SHP77 (cell line): ENCODE data around the gene DLX6.
"Not testable (repeated sequence)": the region's sequence is repeated elsewhere in the genome, so short reads cannot be mapped to it uniquely, and the experiment has no call there.

Experiments used
- DNase-seq, 2 experiments: peaks; one replicate each; lab custom pipeline; 2025; lab: John Stamatoyannopoulos, UW

Gene DLX6

DNA sequence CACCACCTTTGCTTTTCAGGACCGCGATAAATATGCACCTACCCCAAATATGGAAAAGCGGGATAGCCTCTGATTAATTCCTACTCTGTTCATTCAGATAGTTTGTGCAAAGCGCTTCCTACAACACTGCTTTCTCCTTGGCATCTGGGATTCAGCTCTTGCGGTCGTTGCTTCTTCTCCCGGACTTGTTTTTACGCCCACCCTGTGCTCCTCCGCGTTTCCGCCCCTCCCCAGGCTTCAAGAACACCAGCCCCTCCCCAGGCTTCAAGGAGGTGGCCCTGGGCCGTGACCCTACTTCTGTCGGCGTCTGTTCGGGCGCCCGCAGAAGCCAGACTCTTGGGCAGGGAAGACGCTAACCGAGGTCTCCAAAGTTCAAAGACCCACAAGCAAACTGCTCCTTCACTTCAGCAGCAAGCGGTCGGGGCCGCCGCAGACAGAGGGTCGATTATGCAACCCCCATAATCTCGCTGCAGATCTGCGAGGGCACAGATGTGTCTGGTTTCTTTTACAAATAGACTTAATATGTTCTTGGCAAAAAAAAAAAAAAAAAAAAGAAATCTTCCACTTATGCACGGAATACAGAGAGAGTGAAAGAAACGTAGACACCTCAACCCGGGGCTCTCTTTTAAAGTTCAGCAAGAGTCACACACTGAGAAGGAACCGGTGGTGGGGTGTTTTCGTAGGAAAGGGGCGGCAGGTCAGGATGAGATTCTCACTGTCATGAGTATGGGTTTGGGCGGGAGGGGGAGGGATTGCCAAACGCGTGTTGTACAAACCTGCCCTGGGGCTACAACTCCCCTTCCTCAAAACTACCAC is 17.3 kb downstream of the DLX6 start:
- DNase-seq = no peak

DNA sequence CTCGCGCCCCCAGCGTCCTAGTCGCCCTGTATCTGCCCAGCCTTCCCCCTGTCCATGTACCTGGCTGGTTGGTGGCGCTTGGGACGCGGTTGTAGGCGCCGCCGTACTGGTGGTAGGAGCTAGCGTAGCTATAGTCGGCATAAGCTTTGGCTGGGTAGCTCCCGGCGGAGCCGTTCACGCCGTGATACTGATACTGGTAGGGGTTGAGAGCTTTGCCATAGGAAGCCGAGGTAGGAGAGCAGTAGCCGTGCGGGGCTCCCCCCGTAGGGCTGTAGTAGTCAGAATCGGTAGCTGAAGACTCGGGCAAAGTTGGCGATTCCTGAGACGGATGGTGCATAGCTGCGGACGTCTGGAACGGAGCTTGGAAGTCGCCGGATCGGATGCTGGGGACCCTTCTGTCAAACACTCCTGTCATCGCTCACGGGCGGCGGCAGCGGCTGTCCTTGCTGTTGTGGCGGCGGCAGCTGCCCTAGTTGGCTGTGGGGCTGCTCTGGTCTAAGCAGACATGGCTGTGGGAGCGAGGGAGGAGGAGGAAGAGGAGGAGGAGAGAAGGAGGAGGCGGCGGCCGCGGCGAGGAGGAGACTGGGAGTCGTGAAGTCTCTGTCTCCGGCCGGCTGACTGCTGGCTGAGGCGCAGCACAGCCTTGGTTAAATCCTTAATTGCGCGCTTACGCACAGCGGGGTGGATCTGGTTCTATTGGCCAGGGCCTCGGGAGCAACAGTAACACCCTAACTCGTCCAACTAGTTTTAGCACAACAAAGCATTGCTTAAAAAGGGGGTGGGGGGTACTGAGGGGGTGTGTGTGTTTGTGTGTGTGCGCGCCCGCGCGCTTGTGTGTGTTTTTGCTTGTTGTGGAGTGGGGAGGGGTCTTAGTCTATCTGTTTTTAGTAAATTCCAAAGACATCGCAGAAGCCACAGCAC is 19.1 kb downstream of the DLX6 start, which contains the start of gene DLX5:
Gene DLX5, minus strand, starts transcription at position 623 of the 921 bp plus-strand sequence. Its CDS starts 208 bp downstream, at position 415.
- peak; percentile 17 to 52 for DNase-seq

DNA sequence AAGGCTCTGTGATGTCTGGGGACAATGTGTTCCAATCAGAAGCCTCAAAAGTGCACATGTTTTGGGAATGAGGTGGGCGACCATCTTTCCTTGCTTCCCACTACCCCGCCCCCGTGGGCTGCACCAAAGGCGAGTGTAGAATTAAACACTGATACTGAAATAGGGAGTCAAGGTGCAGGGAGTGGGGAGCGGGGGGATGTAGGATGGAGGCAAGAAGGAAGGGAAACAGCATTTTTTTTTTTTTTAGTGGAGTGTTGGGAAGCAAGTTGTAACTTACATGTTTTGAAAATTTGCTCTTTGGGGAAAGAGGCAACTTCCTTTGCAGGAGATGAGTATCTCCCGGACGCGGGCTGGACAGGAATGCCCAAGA is 19.8 kb downstream of the DLX6 start:
- DNase-seq = no peak

DNA sequence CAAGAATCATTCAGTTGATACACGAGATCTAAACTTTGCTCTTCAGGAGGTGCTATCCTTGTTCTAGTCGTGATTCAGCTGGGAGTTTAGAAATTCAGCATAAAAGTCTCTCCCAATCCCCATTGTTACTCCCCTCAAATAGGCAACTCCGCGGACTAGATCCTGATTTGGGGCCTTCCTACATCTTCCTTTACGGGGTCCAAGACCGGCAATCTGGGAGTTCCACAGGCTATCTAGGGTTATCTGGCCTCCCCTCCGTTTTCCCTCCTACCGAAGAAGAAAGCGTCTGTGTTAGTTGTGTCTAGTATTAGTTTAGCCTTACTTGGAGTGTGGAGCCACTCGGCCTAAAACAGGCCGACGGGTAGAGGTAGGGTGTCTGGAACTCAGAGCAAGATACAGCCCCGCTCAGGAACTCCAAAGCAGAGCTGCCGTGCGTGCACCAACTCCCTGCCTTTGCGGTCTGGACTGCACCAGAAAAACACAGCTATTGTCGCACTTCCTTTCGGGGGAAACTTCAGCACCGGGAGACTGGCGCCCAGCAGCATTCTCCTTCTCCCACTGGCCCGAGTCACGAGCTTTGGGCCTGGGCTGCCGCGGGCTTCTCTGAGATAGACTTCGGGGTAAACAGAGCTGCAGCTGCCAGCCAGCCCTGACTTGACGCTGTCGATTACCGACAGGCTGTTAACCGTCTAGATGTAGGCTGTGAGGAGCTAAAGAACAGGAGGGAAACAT is 20.8 kb downstream of the DLX6 start:
- DNase-seq = peak; percentile 37 to 66

DNA sequence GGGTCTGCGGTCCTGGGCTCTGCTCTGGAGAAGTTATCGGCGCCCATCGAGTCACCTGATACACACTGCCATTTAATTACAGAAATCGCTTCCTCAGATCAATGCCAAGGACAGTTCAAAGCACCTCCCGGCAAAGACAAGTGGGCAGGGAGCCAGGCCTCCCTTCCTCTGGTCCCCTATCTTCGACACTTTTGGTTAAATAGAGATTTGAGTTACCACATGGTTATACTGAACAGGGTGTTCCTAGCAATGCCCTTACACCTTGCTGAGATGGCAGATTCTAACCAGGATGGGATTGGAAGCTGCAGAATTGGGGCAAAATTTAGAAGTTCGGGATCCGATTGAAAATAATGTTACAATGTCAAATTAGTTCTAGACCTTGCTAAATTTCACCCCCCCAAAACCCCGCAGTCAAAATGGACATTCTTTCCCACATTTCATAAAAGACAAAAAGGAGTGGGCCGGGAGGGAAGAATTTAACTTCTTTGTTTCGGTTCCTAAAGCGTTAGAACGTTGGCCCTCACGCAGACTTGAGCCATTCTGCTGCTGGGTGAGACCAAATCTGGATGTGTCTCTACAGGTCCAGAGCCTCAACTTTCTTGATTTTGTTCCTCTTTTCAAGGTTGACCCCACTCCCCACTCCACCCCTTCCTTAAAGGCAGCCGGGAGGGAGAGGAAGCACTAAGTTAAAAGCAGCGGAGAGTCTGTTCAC is 21.5 kb downstream of the DLX6 start:
- no peak for DNase-seq

- DNase-seq = peak; percentile 61 to 73
These were observed 22.3 kb downstream of the DLX6 start for GRCh38 chr7:97027427-97028234.

GRCh38 chr7:97034213-97034852 is 29.0 kb downstream of the DLX6 start:
- DNase-seq = not testable (repeated sequence)

- no peak for DNase-seq
These were observed 34.2 kb downstream of the DLX6 start for GRCh38 chr7:97039374-97040065.

DNA sequence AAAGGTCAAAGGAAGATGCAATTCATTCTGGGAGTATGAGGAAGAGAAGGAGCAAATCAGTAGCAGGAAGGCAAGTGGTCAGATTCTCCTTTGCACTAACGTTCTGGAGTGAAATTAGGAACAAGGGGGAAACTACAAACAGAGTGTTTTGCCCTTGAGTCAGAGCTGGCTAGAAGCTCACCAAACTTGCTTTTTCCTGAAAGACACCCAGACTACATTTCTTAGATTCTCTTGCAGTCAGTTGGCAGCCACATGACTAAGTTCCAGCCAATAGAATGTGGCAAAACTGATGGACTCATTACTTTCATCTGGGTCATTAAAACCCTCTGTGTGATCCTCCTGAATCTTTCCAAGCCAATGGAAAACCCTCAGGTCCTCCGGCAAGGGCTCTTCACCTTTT is 37.9 kb downstream of the DLX6 start:
- DNase-seq = no peak
